GM18505 (cell line): ENCODE data around the gene SPRTN.
A peak's percentile ranks its signal among the peaks of the same experiment; 100 is the strongest.

ENCODE experiments used
- ATAC-seq: cut with Tn5 transposase; IDR thresholded peaks from one replicate; pipeline ENCODE4 v1.9.1; 2021; ENCODE audit not compliant: unreplicated experiment
- POLR2A ChIP-seq: IDR thresholded peaks from 4 replicates; pipeline ENCODE4 v1.6.1; 2011; ENCODE audit warnings: borderline replicate concordance; ENCODE audit not compliant: insufficient read depth, insufficient read length; ENCODE audit errors: extremely low read depth

The SPRTN gene

DNA sequence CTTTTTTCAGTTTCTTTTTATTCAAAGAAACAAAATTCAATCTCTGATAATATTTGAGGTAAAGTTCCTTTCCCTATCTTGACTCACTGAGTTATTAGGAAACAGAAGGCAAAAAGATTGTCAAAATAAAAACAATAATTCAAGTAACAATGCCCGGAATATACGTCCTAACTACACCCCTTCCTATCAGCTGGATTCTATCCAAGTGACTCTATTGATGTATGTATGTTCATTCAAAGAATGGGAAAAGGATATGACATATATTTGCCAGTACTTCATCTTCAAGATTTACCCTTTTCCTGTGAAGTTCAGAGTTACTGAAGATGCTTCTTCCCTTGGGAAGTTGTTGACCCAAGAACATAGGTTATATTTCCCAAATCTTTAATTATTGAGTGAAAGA lies 13.7 kb downstream of the SPRTN start:
- ATAC-seq = no peak

DNA sequence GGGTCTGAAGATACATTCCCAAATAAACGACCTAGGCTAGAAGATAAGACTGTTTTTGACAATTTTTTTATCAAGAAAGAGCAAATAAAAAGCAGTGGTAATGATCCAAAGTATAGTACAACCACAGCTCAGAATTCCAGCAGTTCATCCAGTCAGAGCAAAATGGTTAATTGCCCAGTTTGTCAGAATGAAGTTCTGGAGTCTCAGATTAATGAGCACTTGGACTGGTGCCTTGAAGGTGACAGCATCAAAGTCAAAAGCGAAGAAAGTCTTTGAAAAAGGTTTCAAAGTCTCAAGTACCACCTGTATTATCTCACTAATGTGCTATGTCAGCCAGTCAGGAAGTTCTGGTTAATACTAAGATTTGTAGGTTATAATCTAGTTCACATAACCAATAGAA lies 15.0 kb downstream of the SPRTN start:
- ATAC-seq = no peak
- TF ChIP-seq POLR2A = no peak

More for the DNA sequence above, 13.7 kb downstream of the SPRTN start:
- TF ChIP-seq POLR2A = no peak

DNA sequence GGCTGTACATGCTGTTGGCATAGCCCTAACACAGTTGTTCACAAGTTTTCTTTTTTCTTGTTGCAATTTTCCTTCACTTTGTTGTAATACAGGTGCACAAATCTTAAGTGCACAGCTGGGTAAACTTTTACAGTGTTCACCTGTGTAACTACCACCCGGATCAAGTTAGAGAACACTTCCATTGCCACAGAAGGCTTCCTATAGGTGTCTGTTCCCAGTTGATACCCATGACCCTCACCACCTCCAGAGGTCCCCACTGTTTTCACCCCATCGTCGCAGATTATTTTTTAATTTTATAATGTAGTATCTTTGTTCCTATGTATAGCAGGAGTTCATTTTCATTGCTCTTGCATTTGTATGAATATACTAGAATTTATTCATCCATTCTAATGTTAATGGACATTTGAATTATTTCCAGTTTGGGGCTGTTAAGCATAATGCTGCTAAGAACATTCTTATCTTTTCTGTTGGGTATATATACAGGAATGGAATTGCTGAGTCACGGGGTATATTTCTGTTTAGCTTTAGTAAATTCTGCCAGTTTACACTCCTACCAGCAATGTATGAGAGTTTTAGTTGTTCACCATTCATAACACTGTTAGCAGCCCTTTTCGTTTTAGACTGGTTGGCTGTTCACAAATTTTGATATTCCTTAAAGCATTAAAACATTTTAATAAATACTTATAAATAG lies 16.4 kb downstream of the SPRTN start:
- no peak for ATAC-seq
- TF ChIP-seq POLR2A = no peak

DNA sequence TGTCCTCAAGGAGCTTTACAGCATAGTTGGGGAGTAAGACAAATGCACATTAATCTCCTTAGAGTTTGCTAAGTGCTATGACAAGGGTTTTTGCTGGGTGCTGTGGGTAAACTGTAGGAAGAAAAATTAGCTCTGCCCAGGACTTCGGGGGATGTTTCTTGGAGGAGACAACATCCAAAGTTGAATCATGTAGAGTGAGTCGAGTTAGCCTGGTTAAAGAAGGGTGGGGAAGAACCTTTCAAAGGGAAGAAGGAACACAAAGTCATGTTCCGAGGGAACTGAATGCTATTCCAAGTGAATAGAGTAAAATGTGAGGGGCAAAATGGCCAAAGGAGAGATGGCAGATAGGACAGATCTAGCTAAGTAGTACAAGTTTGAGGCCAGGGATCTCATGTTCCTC lies 17.1 kb downstream of the SPRTN start:
- TF ChIP-seq POLR2A = no peak
- no peak for ATAC-seq

GRCh38 chr1:231357187-231357772 lies 19.2 kb downstream of the SPRTN start:
- no peak for TF ChIP-seq POLR2A
- no peak for ATAC-seq

DNA sequence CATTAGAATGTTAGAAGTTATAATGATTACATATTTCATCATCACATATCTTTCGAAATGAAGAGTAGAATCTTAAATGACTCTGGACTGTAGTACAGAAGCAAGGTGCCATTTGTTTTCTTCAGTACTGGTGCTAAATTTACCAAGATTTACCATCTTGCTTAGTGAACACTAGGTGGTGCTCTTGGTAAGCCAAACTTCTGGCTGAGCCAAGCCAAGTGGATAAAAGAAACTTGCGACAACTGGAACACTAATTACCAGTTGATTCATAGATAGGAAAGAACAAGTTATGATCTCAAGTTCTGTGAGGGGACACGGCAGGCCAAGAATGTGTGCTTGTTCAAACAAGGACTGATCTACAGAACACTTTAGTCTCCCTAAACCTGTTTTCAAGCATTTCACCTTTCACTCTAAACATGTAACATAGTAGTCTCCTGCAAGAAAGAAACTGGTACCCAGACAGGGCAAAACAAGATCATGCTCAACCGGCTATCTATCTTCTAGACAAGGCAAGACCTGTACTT lies 19.8 kb downstream of the SPRTN start:
- ATAC-seq = peak; percentile 56
- no peak for TF ChIP-seq POLR2A

DNA sequence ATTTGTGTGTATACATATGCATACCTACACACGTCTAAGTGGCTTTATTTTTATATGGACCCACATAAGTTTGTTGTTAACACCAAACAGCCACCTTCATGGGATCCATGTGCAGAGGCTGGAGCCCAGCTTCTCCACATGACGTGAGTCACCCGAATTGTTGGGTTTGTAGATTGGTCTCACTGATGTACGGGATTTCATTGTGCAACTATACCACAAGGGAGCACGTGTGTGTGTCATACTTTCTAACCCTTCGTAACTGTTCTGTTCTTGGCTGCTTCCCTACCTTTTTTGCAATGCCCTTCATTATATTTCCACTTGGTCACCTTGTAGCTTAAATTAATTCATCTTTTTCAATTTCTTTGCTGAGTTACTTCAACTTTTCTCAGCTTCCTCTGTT lies 21.0 kb downstream of the SPRTN start:
- ATAC-seq = no peak

GRCh38 chr1:231362325-231362724 lies 24.2 kb downstream of the SPRTN start:
- ATAC-seq = no peak
- no peak for TF ChIP-seq POLR2A

More for the DNA sequence above, 21.0 kb downstream of the SPRTN start:
- no peak for TF ChIP-seq POLR2A

DNA sequence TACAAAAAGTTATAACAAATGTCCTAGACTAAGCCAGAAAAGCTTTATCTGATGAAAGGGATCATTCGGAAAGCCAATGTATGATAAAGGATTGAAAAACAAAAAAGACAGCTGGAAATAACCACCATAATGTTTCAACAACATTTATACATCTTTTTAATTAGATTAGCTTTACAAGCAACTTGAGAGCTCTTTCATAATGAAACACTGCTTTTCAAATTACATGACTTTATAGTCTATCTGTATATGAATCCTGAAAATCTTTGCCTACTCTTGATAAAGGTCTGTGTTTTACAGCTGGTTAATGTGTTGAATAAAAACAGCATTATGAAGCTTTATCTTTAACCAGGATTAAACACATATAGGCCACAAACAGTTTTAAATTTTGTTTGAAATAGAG lies 25.5 kb downstream of the SPRTN start:
- TF ChIP-seq POLR2A = no peak
- ATAC-seq = no peak

DNA sequence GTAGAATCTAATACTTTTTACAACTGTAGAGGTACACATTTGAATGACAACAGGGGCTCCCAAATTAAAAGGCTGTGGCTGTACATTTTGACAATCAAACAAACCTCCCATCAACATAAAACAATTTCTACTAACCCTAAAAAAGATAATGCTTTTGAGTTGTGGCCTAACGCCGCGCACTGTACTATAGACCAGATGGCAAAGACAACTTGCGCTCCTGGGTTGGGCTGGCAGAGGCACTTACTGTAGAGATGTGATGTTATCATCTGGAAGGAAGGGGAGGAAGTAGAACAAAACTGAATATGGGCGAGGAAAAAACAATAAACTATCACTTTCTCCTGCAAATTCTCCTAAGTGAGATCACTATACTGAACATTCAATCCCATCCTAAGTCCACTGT lies 26.1 kb downstream of the SPRTN start:
- no peak for ATAC-seq
- no peak for TF ChIP-seq POLR2A

DNA sequence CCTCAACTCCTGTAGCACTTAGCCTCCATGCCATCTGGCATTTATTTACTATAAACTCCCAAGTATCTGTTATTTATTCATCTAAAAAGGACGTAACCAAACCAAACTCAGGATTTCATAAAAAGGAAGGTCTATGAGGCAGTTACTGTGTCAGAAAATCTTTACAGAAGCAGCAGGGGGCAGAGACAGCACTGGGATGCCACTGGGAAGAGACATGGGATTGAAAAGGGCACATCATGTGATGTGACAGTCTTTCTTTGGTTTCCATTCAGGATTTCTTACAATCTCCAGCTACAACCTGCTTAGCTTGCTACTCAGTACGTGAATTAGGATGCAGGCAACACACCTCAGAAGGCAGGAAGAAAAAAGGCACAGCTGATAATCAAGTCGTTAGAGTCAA lies 31.2 kb downstream of the SPRTN start:
- TF ChIP-seq POLR2A = no peak
- no peak for ATAC-seq

- TF ChIP-seq POLR2A = no peak
- no peak for ATAC-seq
Observed at GRCh38 chr1:231372501-231372900, 34.4 kb downstream of the SPRTN start.

- ATAC-seq = no peak
- no peak for TF ChIP-seq POLR2A
Observed at GRCh38 chr1:231374394-231374793, 36.3 kb downstream of the SPRTN start.

- no peak for TF ChIP-seq POLR2A
- no peak for ATAC-seq
Observed at GRCh38 chr1:231376101-231376500, 38.0 kb downstream of the SPRTN start.
